ENCODE data around the gene CEACAM21. TPM values are rescaled to one million over a fixed set of nuclear protein-coding genes. Genes with fewer than 3 reads are reported as not detected.

The CEACAM21 gene
- polyA plus RNA-seq, 2 of the 4 experiments (the other 2 are of a cell fraction), result not detected

GRCh38 chr19:41570639-41571112, 5.3 kb upstream of the CEACAM21 start (continued):
- no peak for TF ChIP-seq MAX (IDR thresholded peaks at IDR 0.05)
- TF ChIP-seq EHF (CRISPR knock-in tag; IDR thresholded peaks at IDR 0.05), result no peak
- TF ChIP-seq ZFP36 (IDR thresholded peaks at IDR 0.05; ENCODE audit: borderline replicate concordance, partially characterized antibody), result peak; percentile 12
- no peak for TF ChIP-seq NR3C1 (IDR thresholded peaks at IDR 0.05)
- TF ChIP-seq FOXS1 (CRISPR knock-in tag; IDR thresholded peaks at IDR 0.05), result no peak
- TF ChIP-seq USF2 (IDR thresholded peaks at IDR 0.05), result no peak
- TF ChIP-seq SMC3 (IDR thresholded peaks at IDR 0.05), result peak; percentile 80
- TF ChIP-seq RFX5 (IDR thresholded peaks at IDR 0.05), result no peak
- TF ChIP-seq FOSL2 (IDR thresholded peaks at IDR 0.05), result no peak
- TF ChIP-seq FOSL2 (CRISPR knock-in tag; IDR thresholded peaks at IDR 0.05), result no peak
- TF ChIP-seq EHMT2 (IDR thresholded peaks at IDR 0.05; ENCODE audit: low read depth), result no peak
- no peak for TF ChIP-seq NPAS2 (CRISPR knock-in tag; IDR thresholded peaks at IDR 0.05; ENCODE audit: borderline replicate concordance)
- no peak for TF ChIP-seq FOSB (CRISPR knock-in tag; IDR thresholded peaks at IDR 0.05)
- no peak for TF ChIP-seq JUNB (IDR thresholded peaks at IDR 0.05)
- no peak for TF ChIP-seq ELK1 (IDR thresholded peaks at IDR 0.05; ENCODE audit: low read depth, low read length)
- TF ChIP-seq HMGXB4 (CRISPR knock-in tag; IDR thresholded peaks at IDR 0.05; ENCODE audit: borderline replicate concordance), result no peak
- TF ChIP-seq CBX8 (IDR thresholded peaks at IDR 0.05), result no peak
- no peak for TF ChIP-seq PBX3 (IDR thresholded peaks at IDR 0.05)
- TF ChIP-seq TFCP2L1 (CRISPR knock-in tag; IDR thresholded peaks at IDR 0.05), result no peak

- Histone ChIP-seq H3K27ac (no peak overlapping the region), H3K4me2 (no peak overlapping the region), H3K9me3 (peaks cover 21% of the 10 kb centered on the region), H3K4me1 (no peaks in the 10 kb centered on the region), H3K4me3 (no peak overlapping the region)
- ATAC-seq, result peak; percentile 16 to 31; a peak in 3 of 6 replicates
- FAIRE-seq, result peak; percentile 86
- 36% methylated on average over 19 of the region's 19 CpGs for WGBS (ENCODE audit: missing lambda C conversion rate)
- TF ChIP-seq ZFP36 (IDR thresholded peaks at IDR 0.05; ENCODE audit: borderline replicate concordance, partially characterized antibody) (no peak), ZSCAN20 (CRISPR knock-in tag; IDR thresholded peaks at IDR 0.05) (no peak), ZNF302 (CRISPR knock-in tag; IDR thresholded peaks at IDR 0.05) (no peak), PHF8 (IDR thresholded peaks at IDR 0.05; ENCODE audit: borderline replicate concordance, low read depth) (no peak), JUN (IDR thresholded peaks at IDR 0.05) (no peak), BHLHE40 (IDR thresholded peaks at IDR 0.05; ENCODE audit: low read depth, low read length) (no peak), RFX5 (IDR thresholded peaks at IDR 0.05) (no peak), RARB (CRISPR knock-in tag; IDR thresholded peaks at IDR 0.05) (no peak), HOXB13 (CRISPR knock-in tag; IDR thresholded peaks at IDR 0.05; ENCODE audit: low read depth) (no peak), CHD2 (IDR thresholded peaks at IDR 0.05; ENCODE audit: low read length, partially characterized antibody) (no peak), MAFK (IDR thresholded peaks at IDR 0.05; ENCODE audit: partially characterized antibody) (no peak), JUNB (IDR thresholded peaks at IDR 0.05) (no peak), ATOH8 (CRISPR knock-in tag; IDR thresholded peaks at IDR 0.05; ENCODE audit: low read depth) (no peak), MAZ (IDR thresholded peaks at IDR 0.05; ENCODE audit: borderline replicate concordance, low read depth, low read length) (no peak), SMC3 (IDR thresholded peaks at IDR 0.05) (no peak), EHF (CRISPR knock-in tag; IDR thresholded peaks at IDR 0.05) (no peak), NPAS2 (CRISPR knock-in tag; IDR thresholded peaks at IDR 0.05; ENCODE audit: borderline replicate concordance) (no peak), ELK1 (IDR thresholded peaks at IDR 0.05; ENCODE audit: low read depth, low read length) (no peak), ZC3H11A (IDR thresholded peaks at IDR 0.05) (no peak), FOSL2 (IDR thresholded peaks at IDR 0.05) (no peak), FOSL2 (CRISPR knock-in tag; IDR thresholded peaks at IDR 0.05) (no peak)
- POLR2A ChIA-PET, result no interaction called here
- DNase-seq (ENCODE audit: low read depth in 1 of 2, low spot score in 1 of 2), result no peak
- CTCF ChIA-PET, result interaction anchor here (0.5 to 46.4 kb wide), 5 partner anchors 5 to 197 kb away, joined by 3 to 1358 read pairs (median 1153); partner anchors contain the start of gene CEACAM21
Observed at GRCh38 chr19:41577144-41577830, 1.3 kb downstream of the CEACAM21 start.

Data from A549 (cell line).